ENCODE results near the gene ADRB2.

GRCh38 chr5:148839960-148840359, 13.5 kb downstream of the ADRB2 start:
- TF ChIP-seq CTCF (IDR thresholded peaks at IDR 0.05) (no peak), POLR2A (IDR thresholded peaks at IDR 0.05) (no peak)
